ENCODE results near the gene ABCC12.

The ABCC12 gene

DNA sequence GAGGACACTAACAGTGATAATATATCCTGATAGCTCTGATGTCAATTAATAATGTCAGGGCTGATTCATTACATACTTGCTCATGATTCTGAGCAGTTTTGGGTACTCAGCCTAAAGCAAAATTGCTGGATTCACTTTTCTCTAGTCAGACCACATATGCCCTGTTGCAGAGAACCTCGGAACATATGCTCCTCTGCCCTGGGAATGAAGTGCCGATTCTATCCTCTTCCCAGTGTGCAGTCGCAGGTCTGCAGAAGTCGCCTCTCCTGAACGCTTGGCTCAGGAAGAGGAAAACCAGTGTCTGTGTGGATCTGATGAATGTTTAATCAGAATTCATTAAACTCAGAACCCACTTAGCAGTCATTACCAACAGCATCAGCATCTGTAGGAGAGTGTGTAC is 34.5 kb downstream of the ABCC12 start:
- Histone ChIP-seq H3K4me3 (replicated peaks; ENCODE audit: insufficient read depth, low read length) (no peak overlapping the region), H3K27me3 (ENCODE audit: insufficient read depth, poor library complexity, severe bottlenecking) (no peaks in the 10 kb centered on the region), H3K27ac (replicated peaks) (no peak overlapping the region)
- no peak for DNase-seq (ENCODE audit: low read depth in 1 of 2, low spot score in 1 of 2)
- TF ChIP-seq POLR2AphosphoS5 (IDR thresholded peaks at IDR 0.05; ENCODE audit: low read depth) (no peak), GABPA (IDR thresholded peaks at IDR 0.05; ENCODE audit: low read depth) (no peak), SPI1 (IDR thresholded peaks at IDR 0.05; ENCODE audit: borderline replicate concordance, low read depth) (no peak)
- TF ChIP-seq, protein P1, sequence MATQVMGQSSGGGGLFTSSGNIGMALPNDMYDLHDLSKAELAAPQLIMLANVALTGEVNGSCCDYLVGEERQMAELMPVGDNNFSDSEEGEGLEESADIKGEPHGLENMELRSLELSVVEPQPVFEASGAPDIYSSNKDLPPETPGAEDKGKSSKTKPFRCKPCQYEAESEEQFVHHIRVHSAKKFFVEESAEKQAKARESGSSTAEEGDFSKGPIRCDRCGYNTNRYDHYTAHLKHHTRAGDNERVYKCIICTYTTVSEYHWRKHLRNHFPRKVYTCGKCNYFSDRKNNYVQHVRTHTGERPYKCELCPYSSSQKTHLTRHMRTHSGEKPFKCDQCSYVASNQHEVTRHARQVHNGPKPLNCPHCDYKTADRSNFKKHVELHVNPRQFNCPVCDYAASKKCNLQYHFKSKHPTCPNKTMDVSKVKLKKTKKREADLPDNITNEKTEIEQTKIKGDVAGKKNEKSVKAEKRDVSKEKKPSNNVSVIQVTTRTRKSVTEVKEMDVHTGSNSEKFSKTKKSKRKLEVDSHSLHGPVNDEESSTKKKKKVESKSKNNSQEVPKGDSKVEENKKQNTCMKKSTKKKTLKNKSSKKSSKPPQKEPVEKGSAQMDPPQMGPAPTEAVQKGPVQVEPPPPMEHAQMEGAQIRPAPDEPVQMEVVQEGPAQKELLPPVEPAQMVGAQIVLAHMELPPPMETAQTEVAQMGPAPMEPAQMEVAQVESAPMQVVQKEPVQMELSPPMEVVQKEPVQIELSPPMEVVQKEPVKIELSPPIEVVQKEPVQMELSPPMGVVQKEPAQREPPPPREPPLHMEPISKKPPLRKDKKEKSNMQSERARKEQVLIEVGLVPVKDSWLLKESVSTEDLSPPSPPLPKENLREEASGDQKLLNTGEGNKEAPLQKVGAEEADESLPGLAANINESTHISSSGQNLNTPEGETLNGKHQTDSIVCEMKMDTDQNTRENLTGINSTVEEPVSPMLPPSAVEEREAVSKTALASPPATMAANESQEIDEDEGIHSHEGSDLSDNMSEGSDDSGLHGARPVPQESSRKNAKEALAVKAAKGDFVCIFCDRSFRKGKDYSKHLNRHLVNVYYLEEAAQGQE (IDR thresholded peaks at IDR 0.05; ENCODE audit: insufficient replicate concordance, low read depth): no peak
- TF ChIP-seq, protein P2, sequence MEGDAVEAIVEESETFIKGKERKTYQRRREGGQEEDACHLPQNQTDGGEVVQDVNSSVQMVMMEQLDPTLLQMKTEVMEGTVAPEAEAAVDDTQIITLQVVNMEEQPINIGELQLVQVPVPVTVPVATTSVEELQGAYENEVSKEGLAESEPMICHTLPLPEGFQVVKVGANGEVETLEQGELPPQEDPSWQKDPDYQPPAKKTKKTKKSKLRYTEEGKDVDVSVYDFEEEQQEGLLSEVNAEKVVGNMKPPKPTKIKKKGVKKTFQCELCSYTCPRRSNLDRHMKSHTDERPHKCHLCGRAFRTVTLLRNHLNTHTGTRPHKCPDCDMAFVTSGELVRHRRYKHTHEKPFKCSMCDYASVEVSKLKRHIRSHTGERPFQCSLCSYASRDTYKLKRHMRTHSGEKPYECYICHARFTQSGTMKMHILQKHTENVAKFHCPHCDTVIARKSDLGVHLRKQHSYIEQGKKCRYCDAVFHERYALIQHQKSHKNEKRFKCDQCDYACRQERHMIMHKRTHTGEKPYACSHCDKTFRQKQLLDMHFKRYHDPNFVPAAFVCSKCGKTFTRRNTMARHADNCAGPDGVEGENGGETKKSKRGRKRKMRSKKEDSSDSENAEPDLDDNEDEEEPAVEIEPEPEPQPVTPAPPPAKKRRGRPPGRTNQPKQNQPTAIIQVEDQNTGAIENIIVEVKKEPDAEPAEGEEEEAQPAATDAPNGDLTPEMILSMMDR (IDR thresholded peaks at IDR 0.05; ENCODE audit: insufficient read depth, low read length): no peak

DNA sequence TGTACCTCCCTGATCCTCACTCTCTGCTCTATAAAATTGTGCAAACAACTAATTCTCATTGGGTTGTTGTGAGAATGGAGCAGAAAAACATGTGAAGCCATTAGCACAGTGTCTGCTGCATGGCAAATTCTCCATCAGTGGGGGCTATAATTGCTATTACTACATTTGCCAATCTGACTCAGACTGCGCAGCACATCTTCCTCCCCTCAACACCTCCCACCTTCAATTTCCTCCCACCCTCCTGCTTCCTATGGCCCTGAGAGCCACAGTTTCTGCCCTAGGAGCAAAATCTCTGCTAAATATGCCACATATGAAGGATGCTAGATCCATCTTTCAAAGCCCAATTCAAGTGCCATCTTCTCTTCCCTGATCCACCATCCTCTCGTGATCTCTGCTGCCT is 37.0 kb downstream of the ABCC12 start:
- DNase-seq (ENCODE audit: low read depth in 1 of 2, low spot score in 1 of 2): no peak
- Histone ChIP-seq H3K27ac (replicated peaks) (no peak overlapping the region), H3K4me3 (replicated peaks; ENCODE audit: insufficient read depth, low read length) (no peak overlapping the region), H3K27me3 (ENCODE audit: insufficient read depth, poor library complexity, severe bottlenecking) (no peaks in the 10 kb centered on the region)
- TF ChIP-seq SPI1 (IDR thresholded peaks at IDR 0.05; ENCODE audit: borderline replicate concordance, low read depth) (no peak), POLR2AphosphoS5 (IDR thresholded peaks at IDR 0.05; ENCODE audit: low read depth) (no peak), GABPA (IDR thresholded peaks at IDR 0.05; ENCODE audit: low read depth) (no peak)
- TF ChIP-seq, protein P2 (IDR thresholded peaks at IDR 0.05; ENCODE audit: insufficient read depth, low read length): no peak
- TF ChIP-seq, protein P1 (IDR thresholded peaks at IDR 0.05; ENCODE audit: insufficient replicate concordance, low read depth): no peak

DNA sequence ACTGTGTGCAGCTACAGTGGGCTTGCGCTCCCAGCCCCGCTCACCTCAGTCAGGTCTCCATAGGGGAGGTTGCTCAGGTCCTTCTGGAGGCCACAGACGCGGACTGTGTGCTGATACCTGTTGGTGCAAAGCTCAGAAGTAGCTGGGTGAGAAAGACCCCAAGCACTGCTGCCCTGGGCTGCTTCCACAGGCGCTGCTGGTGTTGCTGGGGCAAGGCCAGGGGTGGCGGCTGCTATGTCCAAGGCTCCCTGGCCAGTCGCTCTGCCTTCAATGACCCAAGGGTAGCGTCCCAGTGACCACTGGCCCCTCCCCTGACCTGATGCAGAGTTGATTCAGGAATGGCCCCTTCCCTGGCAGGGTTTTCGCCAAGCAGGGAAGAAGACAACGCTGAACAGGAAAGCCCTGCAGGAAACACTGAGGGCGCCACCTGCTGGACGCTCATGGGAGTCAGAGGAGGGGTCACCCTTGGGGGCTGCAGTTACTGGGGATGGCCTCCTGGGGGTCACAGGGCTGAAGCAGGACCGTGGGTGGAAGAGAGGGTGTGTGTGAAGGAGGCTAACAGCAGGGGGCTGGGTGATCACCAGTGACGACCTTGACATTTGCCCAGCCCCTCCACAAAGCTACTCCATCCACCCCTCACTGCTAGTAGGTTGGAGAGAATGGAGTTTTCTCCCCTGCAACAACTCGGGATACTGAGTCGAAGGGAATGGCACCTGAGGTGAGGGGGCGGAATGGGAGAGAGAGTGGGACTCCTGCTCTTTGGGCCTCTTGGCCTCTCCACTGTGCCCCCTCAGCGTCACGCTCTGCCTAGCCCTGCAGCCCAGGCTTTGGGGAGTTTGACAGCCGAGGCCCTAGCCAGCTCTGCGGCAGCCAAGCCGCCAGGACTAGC is 38.3 kb downstream of the ABCC12 start:
- DNase-seq (ENCODE audit: low read depth in 1 of 2, low spot score in 1 of 2): peak; percentile 25 to 57
- no peak overlapping the region for H3K4me3 ChIP-seq (replicated peaks; ENCODE audit: insufficient read depth, low read length)
- H3K27me3 ChIP-seq (ENCODE audit: insufficient read depth, poor library complexity, severe bottlenecking): no peaks in the 10 kb centered on the region
- TF ChIP-seq GABPA (IDR thresholded peaks at IDR 0.05; ENCODE audit: low read depth): no peak
- TF ChIP-seq, protein P2 (IDR thresholded peaks at IDR 0.05; ENCODE audit: insufficient read depth, low read length): peak; percentile 67
- no peak overlapping the region for H3K27ac ChIP-seq (replicated peaks)
